Pancreas (tissue), 10 donors: Measurements from ENCODE around the gene FAP. TPM values are rescaled to one million over a fixed set of nuclear protein-coding genes. Genes with fewer than 3 reads are reported as not detected.

Source experiments
- ATAC-seq, 4 donors: fragments of 200-7000 bp; cut with Tn5 transposase; one replicate each; pipeline versions ENCODE4 v1.8.0 to v1.9.1; 2020; ENCODE audit warnings: mild to moderate bottlenecking in 4 of 4, moderate library complexity in 4 of 4
- DNase-seq, 6 donors: peaks; one replicate each; pipeline ENCODE4 v3.0.0-alpha.2; 2020
- FAIRE-seq: peaks from 2 replicates; lab custom pipeline; 2012; peaks lifted over from hg19 to GRCh38; lab: Jason Lieb, UNC
- H3K27ac ChIP-seq, 4 donors: fragments of 200-600 bp; sonication (generic); 1 replicate in 3 of 4; 2 replicates in 1 of 4; pipeline versions ENCODE4 v1.5.0 to v1.8.0; 2020
- H3K27me3 ChIP-seq, 4 donors: fragments of 200-600 bp; one replicate each; pipeline ENCODE4 v1.8.0; 2021
- H3K36me3 ChIP-seq, 3 donors: fragments of 200-600 bp; sonication (generic) in 1 of 3; one replicate each; pipeline versions ENCODE4 v1.5.0 to v1.8.0; 2020 to 2021
- H3K4me1 ChIP-seq, 3 donors: fragments of 200-600 bp; one replicate each; pipeline ENCODE4 v1.8.0; 2021
- H3K4me3 ChIP-seq, 4 donors: fragments of 200-600 bp; sonication (generic) in 2 of 4; one replicate each; pipeline versions ENCODE4 v1.5.0 to v1.8.0; 2020 to 2021
- H3K9me3 ChIP-seq, 4 donors: fragments of 200-600 bp; one replicate each; pipeline ENCODE4 v1.8.0; 2021
- CTCF ChIP-seq, 4 donors: fragments of 200-600 bp; sonication (generic) in 3 of 4; IDR thresholded peaks; one replicate each; pipeline versions ENCODE4 v1.5.0 to v1.8.0; 2021; ENCODE audit warnings: antibody characterized with exemption in 4 of 4
- WGBS, 2 donors: extraction: QIAGEN DNeasy Blood & Tissue Kit; methylation state at CpG; one replicate each; pipeline ENCODE4 v1.1.7; 2013; 5-methylcytosine and 5-hydroxymethylcytosine counted together
- intact Hi-C, 3 donors: fragments of 100-400 bp; cut with DNase I; formaldehyde crosslinking; loops; one replicate each; pipeline versions ENCODE4 v1.11.1 to v1.14.2; 2022
- polyA plus RNA-seq, 2 donors: library from polyadenylated mRNA; stranded (reverse); fragments of 200-250 nt; gene quantifications; one replicate each; pipeline ENCODE4 v1.2.3, GENCODE V29; 2013
- total RNA-seq, 6 donors: library from RNA; stranded (reverse); fragmentation: NEBNext Ultra II Directional in 4 of 6; extraction: Animal tissue kit (Norgen Biotek cat#: 25700) in 4 of 6; gene quantifications; one replicate each; pipeline versions ENCODE4 v1.2.1 to v1.2.4, GENCODE V29; 2021 to 2023
- donor health status: healthy with polysubstance abuse.
- donor health status: DM: no; HTN: no; CAD: no; lungs with moderate emphysema.
- donor health status: DM: no; HTN: no; CAD: no.
- donor health status: control.
- donor health status: control.
- donor health status: Bipolar disorder and iron deficiency.
- donor health status: DM: yes; HTN: yes; CAD: no.
- donor health status: DM: no; HTN: no; CAD: no.
- donor health status: DM: no; HTN: no; CAD: no.
- donor health status: DM: yes; HTN: yes; CAD: no.

Gene FAP
- total and polyA plus RNA-seq, 8 donors = 0.98 to 38.1 (median 8.4) TPM

DNA sequence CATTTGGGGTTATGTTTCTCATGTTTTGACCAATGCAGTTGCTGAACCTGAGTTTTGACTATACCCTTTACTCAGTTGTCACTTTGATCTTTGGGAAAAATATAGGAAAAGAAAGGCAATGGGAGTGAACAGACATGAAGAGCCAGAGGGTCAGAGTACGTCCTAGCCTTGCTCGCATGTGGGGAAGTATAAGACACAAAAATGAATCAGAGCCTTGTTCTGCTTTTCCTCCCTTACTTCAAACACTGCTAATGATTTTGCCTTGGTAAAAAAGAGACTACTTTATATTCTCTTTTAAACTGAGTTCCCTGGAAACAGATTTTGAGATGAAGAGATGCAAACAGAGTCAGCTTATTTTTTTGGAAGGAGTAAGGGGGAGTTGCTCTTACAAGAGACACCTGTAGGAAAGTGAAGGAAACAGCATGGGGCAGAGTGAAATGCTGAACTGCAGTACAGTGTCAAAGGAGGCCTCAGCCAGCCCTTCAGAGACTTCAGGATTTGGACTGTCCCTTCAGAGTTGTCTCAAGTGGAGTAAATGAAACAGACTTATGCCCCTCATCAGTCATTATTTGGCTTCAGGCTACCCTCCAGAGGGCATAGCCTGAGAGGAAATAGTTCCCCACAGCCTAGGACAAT, 11.1 kb upstream of the FAP start:
- H3K4me1 ChIP-seq = no peaks in the 10 kb centered on the region
- no peak for ATAC-seq

GRCh38 chr2:162253435-162253834, 10.2 kb upstream of the FAP start:
- no peak overlapping the region for H3K4me3 ChIP-seq
- H3K27me3 ChIP-seq = no peaks in the 10 kb centered on the region
- no peak overlapping the region for H3K27ac ChIP-seq
- ATAC-seq (no peak), FAIRE-seq (no peak), DNase-seq (no peak)
- intact Hi-C loops = no loop called here
- H3K4me1 ChIP-seq = no peaks in the 10 kb centered on the region
- H3K9me3 ChIP-seq = no peaks in the 10 kb centered on the region
- no peak for TF ChIP-seq CTCF (IDR thresholded peaks at IDR 0.05)
- no peaks in the 10 kb centered on the region for H3K36me3 ChIP-seq
- 76 to 86% methylated on average over 3 of the region's 3 CpGs for WGBS, 2 donors

More for the DNA sequence above, 11.1 kb upstream of the FAP start:
- no peak for DNase-seq
- Histone ChIP-seq H3K36me3 (no peaks in the 10 kb centered on the region), H3K27me3 (no peaks in the 10 kb centered on the region), H3K9me3 (no peaks in the 10 kb centered on the region), H3K27ac (no peak overlapping the region), H3K4me3 (no peak overlapping the region)
- 62 to 89% methylated on average over 2 of the region's 2 CpGs for WGBS, 2 donors
- no peak for FAIRE-seq
- intact Hi-C loops = no loop called here
- no peak for TF ChIP-seq CTCF (IDR thresholded peaks at IDR 0.05)

DNA sequence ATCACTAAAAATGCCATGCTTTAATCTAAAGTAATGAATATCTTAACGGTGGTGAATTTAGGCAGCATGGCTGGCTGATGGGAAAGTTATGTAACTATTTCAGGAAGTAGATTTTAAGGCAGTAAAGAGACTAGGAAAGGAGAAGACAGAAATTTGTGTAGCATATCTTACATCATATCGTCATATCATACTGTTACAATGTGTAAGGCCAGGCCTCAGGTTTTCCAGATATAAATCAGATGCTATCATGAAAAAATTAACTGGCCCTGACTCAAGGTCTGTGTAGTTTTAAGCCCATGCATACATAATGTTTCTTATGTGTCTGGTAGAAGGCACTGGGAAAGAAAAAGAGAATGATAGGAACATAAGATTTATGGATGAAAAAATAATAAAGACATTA, 8.9 kb upstream of the FAP start:
- DNase-seq (no peak), FAIRE-seq (no peak), ATAC-seq (no peak)
- intact Hi-C loops = no loop called here
- H3K36me3 ChIP-seq = no peaks in the 10 kb centered on the region
- no peak for TF ChIP-seq CTCF (IDR thresholded peaks at IDR 0.05)
- no peaks in the 10 kb centered on the region for H3K4me1 ChIP-seq
- WGBS, 2 donors = 89 to 94% methylated on average over 2 of the region's 2 CpGs
- H3K27ac ChIP-seq = no peak overlapping the region
- no peaks in the 10 kb centered on the region for H3K9me3 ChIP-seq
- H3K27me3 ChIP-seq = no peaks in the 10 kb centered on the region
- no peak overlapping the region for H3K4me3 ChIP-seq

- Histone ChIP-seq H3K4me1 (peaks cover 0 to 8% (median 0%) of the 10 kb centered on the region in 3 donors), H3K9me3 (no peaks in the 10 kb centered on the region), H3K36me3 (no peaks in the 10 kb centered on the region), H3K4me3 (no peak overlapping the region), H3K27ac (no peak overlapping the region), H3K27me3 (no peaks in the 10 kb centered on the region)
- DNase-seq (no peak), ATAC-seq (no peak), FAIRE-seq (no peak)
- intact Hi-C loops = no loop called here
- no peak for TF ChIP-seq CTCF (IDR thresholded peaks at IDR 0.05)
These were observed 2.5 kb upstream of the FAP start for GRCh38 chr2:162245781-162246180.

- TF ChIP-seq CTCF (IDR thresholded peaks at IDR 0.05) = no peak
- intact Hi-C loops = no loop called here
- Histone ChIP-seq H3K4me3 (no peak overlapping the region), H3K27ac (peak overlapping the region in 2 of 4 donors; percentile 37 to 42), H3K9me3 (no peaks in the 10 kb centered on the region), H3K27me3 (no peaks in the 10 kb centered on the region), H3K36me3 (no peaks in the 10 kb centered on the region), H3K4me1 (peaks cover 0 to 8% (median 0%) of the 10 kb centered on the region in 3 donors)
- FAIRE-seq (no peak), ATAC-seq (peak in 2 of 4 donors; percentile 28 to 48), DNase-seq (no peak)
- 78 to 79% methylated on average over 1 of the region's 1 CpG for WGBS, 2 donors
These were observed 1.8 kb upstream of the FAP start for GRCh38 chr2:162245061-162245460.
